GM12878 (cell line): ENCODE data around the gene RAB9B. TPM values are rescaled to one million over a fixed set of nuclear protein-coding genes. Genes with fewer than 3 reads are reported as not detected.

Experiments used
- JUND ChIP-seq: IDR thresholded peaks from 2 replicates; pipeline ENCODE4 v1.6.1; 2012; ENCODE audit warnings: low read depth, mild to moderate bottlenecking, low read length, improper control_type of control experiment, moderate library complexity
- NFIC ChIP-seq: IDR thresholded peaks from 2 replicates; pipeline ENCODE4 v1.6.1; 2012; ENCODE audit warnings: low read depth, mild to moderate bottlenecking, inconsistent platforms, low read length, moderate library complexity
- REST ChIP-seq: IDR thresholded peaks from 2 replicates; pipeline ENCODE4 v1.6.1; 2012; ENCODE audit warnings: mild to moderate bottlenecking, low read depth, low read length
- SKIL ChIP-seq: fragments of 450-650 bp; IDR thresholded peaks from 2 replicates; pipeline ENCODE4 v1.6.1; 2017; ENCODE audit warnings: mild to moderate bottlenecking, low read depth, inconsistent platforms; ENCODE audit not compliant: poor library complexity, severe bottlenecking
- SUZ12 ChIP-seq: fragments of 200-600 bp; sonication (generic); IDR thresholded peaks from one replicate; pipeline ENCODE4 v1.6.1; 2018; ENCODE audit warnings: antibody characterized with exemption, mild to moderate bottlenecking; ENCODE audit not compliant: unreplicated experiment
- ZNF592 ChIP-seq: fragments of 450-650 bp; IDR thresholded peaks from 2 replicates; pipeline ENCODE4 v1.6.1; 2017; ENCODE audit warnings: mild to moderate bottlenecking, moderate library complexity
- polyA plus RNA-seq, 11 experiments: library from polyadenylated mRNA; depleted of rRNA in 4 of 11; unstranded in 6 of 11; stranded (reverse) in 5 of 11; fragments of >200 nt; fragmentation: Nextera tagmentation in 4 of 11; fragmentation: Illumina TruSeq in 1 of 11; extraction: Ambion mirVana in 4 of 11; extraction: Trizol in 1 of 11; gene quantifications; 1 replicate in 1 of 11; 2 replicates in 10 of 11; pipeline versions ENCODE4 v1.2.1 to v1.2.3, GENCODE V29; 2011 to 2016; ENCODE audit warnings: inconsistent platforms in 2 of 11, missing spikeins in 2 of 11, low read depth in 1 of 11
- total RNA-seq, 4 experiments: library from RNA; depleted of rRNA in 3 of 4; stranded (reverse); fragments of >200 nt in 3 of 4; fragmentation: Illumina TruSeq in 1 of 4; extraction: Trizol in 1 of 4; gene quantifications; 2 replicates each; pipeline versions ENCODE4 v1.2.1 to v1.2.3, GENCODE V29; 2013 to 2021

Gene RAB9B
- total and polyA plus RNA-seq, 10 of the 15 experiments (the other 5 are each of a cell fraction or from before 2014, with no cell fraction given) = 0.05 to 0.30 (median 0.19) TPM

- TF ChIP-seq SKIL (no peak), ZNF592 (no peak), REST (no peak), SUZ12 (no peak), JUND (no peak), NFIC (no peak)
Measured at GRCh38 chrX:103776546-103776945, 55.5 kb downstream of the RAB9B start, which contains the start of gene PLP1 (continued).
